CD4-positive, alpha-beta T cell treated with Interleukin-15 for 4 hours (primary cell): ENCODE results near the gene TEX13A.

ENCODE experiments used
- DNase-seq: peaks from one replicate; pipeline ENCODE4 v3.0.0-alpha.2; 2020; ENCODE audit warnings: low spot score

TEX13A gene

DNA sequence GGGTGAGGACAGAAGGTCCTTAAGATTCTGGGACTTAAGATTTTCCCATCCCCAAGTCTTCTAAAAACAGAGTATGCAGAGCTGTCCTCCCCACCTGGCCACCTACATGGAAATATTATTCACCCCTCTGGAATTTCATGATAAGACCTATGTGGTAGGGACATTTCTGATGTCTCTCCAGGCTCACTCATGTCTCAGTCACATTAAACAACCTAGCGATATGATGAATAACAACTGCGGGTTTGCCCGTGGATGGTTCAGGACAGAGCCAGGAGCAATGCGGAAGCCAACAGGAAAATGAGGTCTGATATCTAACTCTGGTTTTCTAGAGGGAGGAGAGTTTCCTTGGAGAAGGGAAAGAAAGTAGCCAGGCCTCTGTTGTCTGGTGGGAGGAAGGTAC lies 47.4 kb downstream of the TEX13A start:
- no peak for DNase-seq
